Embryonic facial prominence (tissue), 1 donor: ENCODE results near the gene ZBTB8A.
"Not testable (repeated sequence)": the region's sequence is repeated elsewhere in the genome, so short reads cannot be mapped to it uniquely, and the experiment has no call there.

Experiments
- DNase-seq: peaks from one replicate; pipeline ENCODE4 v3.0.0-alpha.2; 2016; ENCODE audit errors: extremely low spot score

Gene ZBTB8A

GRCh38 chr1:32536764-32537163, 2.5 kb upstream of the ZBTB8A start:
- no peak for DNase-seq

DNA sequence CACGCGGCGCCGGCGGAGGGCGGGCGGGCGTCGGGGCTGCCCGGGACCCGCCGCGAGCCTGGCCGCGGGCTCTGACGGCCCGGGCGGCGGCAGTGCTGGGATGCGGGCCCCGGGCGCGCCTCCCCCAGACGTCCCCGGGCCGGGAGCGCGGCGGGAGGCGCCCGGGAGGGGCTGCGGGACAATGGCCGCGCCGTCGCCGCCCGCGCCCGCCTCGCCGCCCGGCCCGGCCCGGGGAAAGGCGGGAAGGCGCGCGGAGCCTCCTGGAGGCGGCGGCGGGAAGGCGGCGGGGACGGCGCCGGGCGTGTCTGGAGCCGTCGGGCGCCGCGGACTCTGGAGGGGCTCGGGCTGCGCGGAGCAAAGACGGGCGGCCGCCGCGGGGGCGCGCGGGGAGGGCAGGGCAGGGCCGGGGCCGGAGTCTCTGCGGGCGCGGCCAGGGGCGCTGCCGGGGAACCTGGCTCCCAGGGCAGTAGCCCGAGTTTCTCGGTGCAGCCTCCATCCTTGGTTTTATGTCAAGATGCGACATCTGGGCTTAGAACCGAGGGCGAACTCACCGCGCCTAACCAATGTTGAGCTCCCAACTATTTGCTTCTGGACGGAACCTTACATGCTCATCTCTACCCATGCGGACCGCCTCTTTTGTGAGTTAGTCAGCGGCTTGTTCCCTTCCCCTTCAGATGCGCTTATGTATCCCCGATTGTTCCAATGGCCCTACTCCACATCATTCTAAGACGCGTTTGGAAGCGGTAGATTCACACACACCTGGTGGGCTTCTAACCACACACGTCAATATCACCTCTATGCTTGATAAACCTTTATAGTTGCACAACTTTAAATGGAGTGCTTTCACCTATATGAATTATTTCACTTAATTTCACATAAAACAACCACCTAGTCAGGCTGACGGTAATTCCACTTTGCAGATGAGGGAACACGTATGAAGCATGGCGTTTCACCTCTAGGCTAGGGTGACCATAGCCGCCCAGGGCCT, 651 bp downstream of the ZBTB8A start:
- DNase-seq = no peak

GRCh38 chr1:32540605-32541004, 1.4 kb downstream of the ZBTB8A start:
- no peak for DNase-seq

DNA sequence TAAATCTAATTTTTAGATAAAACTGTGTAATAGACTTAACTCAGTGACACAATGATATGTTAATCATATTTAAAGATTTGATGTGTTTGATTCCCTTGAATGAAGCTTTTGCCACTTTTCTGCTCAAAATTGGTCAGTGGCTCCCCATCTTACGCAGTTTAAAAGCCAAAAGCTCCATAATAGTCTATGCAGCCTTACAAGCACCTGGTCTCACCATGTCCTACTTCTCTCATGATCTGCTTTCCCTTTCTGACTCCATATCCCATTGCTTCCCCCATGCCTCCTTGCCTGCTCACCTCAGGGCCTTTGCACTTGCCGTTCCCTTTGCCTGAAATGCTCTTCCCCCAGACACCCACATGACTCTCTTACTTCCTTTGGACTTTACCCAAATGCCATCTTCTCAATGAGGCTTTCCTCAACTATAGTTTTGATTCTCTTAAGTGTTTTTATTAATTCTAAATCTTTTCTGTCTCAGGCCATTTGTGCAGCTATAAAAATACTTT, 1.9 kb downstream of the ZBTB8A start:
- DNase-seq = no peak

- DNase-seq = no peak
These were observed 7.4 kb downstream of the ZBTB8A start for GRCh38 chr1:32546611-32547010.

DNA sequence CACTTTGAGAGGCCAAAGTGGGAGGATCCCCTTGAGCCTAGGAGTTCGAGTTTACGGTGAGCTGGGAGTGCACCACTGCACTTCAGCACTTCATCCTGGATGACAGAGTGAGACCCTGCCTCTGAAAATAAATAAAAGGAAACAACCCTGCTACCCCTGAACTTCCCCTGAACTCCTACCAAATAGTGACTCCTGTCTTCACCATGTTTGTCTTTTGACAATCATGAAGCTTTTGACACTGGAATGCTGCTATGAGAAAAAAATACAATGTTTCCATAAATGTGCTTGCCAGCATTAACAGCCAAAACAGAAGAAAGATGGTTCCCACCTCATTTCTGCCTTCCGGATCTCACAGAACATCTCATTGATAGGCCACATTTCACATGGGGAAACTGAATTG, 10.4 kb downstream of the ZBTB8A start:
- DNase-seq = no peak

GRCh38 chr1:32554288-32554687, 15.1 kb downstream of the ZBTB8A start:
- no peak for DNase-seq

- DNase-seq = not testable (repeated sequence)
These were observed 17.8 kb downstream of the ZBTB8A start for GRCh38 chr1:32557035-32557434.

DNA sequence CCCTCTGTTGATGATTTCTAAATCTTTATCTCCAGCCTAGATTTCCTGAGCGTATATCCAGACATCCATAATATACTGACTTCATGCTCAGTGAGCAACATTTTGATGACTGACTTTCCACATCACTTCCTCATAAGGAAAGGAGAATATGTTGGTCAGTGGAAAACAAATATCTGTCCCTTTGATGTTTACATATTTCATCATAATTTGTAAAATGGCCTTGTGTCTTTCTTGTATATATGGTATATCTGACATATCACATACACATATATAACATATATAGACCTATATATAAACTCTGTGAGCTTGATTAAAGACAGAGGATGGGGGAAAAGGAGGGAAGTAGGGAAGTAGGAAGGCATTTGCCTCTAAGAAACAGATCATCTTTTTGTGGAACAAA, 18.6 kb downstream of the ZBTB8A start:
- no peak for DNase-seq

GRCh38 chr1:32568929-32569328, 29.7 kb downstream of the ZBTB8A start:
- DNase-seq = no peak

DNA sequence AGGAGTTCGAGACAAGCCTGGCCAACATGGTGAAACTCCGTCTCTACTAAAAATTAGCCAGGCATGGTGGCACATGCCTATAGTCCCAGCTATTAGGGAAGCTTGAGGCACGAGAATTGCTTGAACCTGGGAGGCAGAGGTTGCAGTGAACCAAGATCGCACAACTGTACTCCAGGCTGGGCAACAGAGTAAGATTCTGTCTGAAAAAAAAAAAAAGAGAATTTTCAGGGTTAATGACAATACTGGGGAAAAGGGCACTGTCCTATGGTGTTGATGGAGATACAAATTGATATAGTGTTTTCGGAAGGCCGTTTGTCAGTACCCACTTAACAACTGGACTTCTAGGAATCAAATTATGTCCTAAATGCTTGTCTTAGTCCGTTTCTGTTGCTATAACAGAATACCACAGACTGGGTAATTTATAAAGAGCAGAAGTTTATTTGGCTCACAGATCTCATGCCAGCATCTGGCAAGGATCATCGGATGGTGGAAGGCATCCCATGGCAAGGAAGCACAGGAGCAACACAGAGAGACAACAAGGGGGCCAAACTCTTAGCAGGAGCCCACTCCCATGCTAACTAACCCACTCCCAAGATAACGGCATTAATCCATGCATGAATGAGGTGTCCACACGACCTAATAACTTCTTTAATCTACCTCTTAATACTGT, 41.3 kb downstream of the ZBTB8A start:
- no peak for DNase-seq

GRCh38 chr1:32592943-32593342, 53.7 kb downstream of the ZBTB8A start:
- no peak for DNase-seq

DNA sequence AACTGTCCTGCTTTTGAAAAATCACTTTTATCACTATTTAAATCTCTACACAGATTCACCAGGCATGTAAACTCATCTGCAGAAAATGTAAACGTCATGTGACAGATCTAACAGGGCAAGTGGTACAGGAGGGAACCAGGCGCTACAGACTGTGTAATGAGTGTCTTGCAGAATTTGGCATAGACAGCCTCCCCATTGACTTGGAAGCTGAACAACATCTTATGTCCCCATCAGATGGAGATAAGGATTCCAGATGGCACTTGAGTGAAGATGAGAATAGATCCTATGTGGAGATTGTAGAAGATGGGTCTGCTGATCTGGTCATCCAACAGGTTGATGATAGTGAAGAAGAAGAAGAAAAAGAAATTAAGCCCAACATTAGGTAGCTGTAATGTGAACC, 60.8 kb downstream of the ZBTB8A start:
- DNase-seq = no peak

GRCh38 chr1:32605711-32606424, 66.6 kb downstream of the ZBTB8A start:
- no peak for DNase-seq

GRCh38 chr1:32606565-32607371, 67.5 kb downstream of the ZBTB8A start:
- DNase-seq = no peak

GRCh38 chr1:32609180-32609579, 70.0 kb downstream of the ZBTB8A start:
- DNase-seq = no peak

GRCh38 chr1:32611859-32612188, 72.6 kb downstream of the ZBTB8A start:
- DNase-seq = no peak

DNA sequence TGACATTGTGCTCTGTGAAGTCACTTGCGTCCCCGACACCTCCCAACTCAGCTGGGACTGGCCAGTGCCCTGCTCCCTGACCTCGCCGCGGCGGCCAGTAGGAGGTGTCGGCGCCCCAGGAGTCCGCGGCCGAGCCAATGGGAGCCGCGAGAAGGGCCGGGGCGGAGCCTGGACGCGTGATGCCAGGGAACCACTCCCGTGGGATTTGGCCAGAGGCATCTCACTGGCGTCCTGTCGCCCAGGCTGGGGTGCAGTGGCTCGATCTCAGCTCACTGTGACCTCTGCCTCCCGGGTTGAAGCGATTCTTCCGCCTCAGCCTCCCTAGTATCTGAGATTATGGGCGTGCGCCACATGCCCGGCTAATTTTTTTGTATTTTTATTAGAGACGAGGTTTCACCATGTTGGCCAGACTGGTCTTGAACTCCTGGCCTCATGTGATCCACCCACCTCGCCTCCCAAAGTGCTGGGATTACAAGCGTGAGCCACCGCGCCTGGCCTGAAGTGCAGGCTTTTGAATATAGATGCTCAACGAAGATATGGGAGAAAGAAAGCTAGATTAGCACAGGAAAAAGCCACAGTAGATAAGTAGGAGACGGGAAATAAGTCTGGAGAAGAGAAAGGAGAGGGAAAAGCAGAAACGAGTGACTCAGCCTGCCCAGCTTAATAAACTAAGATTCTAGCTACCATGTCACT, 73.1 kb downstream of the ZBTB8A start:
- DNase-seq = no peak

DNA sequence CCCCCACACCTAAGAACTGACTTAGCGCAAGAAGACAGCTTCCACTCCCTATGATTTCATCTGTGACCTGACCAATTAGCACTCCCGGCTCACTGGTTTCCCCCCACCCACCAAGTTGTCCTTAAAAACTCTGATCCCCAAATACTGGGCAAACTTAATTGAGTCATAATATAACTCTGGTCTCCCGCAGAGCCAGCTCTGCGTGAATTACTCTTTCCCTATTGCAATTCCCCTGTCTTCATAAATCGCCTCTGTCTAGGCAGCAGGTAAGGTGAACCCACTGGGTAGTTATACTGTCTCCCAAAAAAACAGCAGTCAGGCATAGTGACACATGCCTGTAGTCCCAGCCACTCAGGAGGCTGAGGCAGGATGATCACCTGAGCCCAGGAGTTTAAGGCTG, 74.2 kb downstream of the ZBTB8A start:
- DNase-seq = no peak

- no peak for DNase-seq
These were observed 79.5 kb downstream of the ZBTB8A start for GRCh38 chr1:32618673-32619221.
